Lower lobe of right lung (tissue), 2 donors: Measurements from ENCODE around the gene ABTB2. TPM values are rescaled to one million over a fixed set of nuclear protein-coding genes. Genes with fewer than 3 reads are reported as not detected.

Source experiments
- ATAC-seq, 2 donors: fragments of 200-7000 bp; cut with Tn5 transposase; one replicate each; pipeline ENCODE4 v1.9.1; 2020 to 2022; ENCODE audit warnings: mild to moderate bottlenecking in 2 of 2, moderate library complexity in 2 of 2
- DNase-seq: peaks from one replicate; pipeline ENCODE4 v3.0.0-alpha.2; 2020
- H3K27ac ChIP-seq: fragments of 200-600 bp; one replicate; pipeline ENCODE4 v1.8.0; 2022
- H3K27me3 ChIP-seq: fragments of 200-600 bp; one replicate; pipeline ENCODE4 v1.8.0; 2022; ENCODE audit warnings: low read depth
- H3K36me3 ChIP-seq: fragments of 200-600 bp; one replicate; pipeline ENCODE4 v1.8.0; 2022; ENCODE audit warnings: mild to moderate bottlenecking
- H3K4me1 ChIP-seq: fragments of 200-600 bp; one replicate; pipeline ENCODE4 v1.8.0; 2022
- H3K4me3 ChIP-seq: fragments of 200-600 bp; one replicate; pipeline ENCODE4 v1.8.0; 2022; ENCODE audit warnings: mild to moderate bottlenecking
- H3K9me3 ChIP-seq: fragments of 200-600 bp; one replicate; pipeline ENCODE4 v1.8.0; 2022
- intact Hi-C: fragments of 100-400 bp; cut with DNase I; formaldehyde crosslinking; loops from one replicate; pipeline ENCODE4 v1.11.0; 2022
- total RNA-seq: library from RNA; stranded (reverse); fragmentation: NEBNext Ultra II Directional; extraction: Animal tissue kit (Norgen Biotek cat#: 25700); gene quantifications from one replicate; pipeline ENCODE4 v1.2.1, GENCODE V29; 2021
- TF ChIP-seq, protein P1 (sequence below): fragments of 200-600 bp; IDR thresholded peaks from one replicate; pipeline ENCODE4 v1.8.0; 2022; ENCODE audit warnings: antibody characterized with exemption, mild to moderate bottlenecking
- donor health status: DM: no; HTN: yes; CAD: no; lungs with severe emphysema.

Gene ABTB2
- total RNA-seq, 1 donor from 2014 or later: 2.7 TPM

DNA sequence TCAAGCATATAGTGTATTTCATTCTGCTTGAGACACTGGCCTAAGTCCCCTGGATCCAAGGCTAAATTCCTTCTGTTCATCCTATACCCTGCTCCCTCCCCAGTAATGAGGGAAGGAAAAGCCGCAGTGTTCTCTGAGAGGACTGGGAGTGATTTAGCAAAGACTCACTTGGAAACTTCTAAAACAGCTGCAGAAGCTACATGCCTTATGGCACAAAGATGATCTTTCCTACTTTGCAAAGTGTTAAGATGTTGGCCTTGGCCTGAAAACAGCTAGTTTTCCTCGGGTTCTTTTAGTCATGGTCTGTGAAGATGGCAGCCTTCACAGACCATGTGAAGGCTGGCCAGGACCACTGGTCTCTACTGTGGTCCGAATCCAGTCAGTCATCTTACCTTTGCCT, 65.7 kb downstream of the ABTB2 start:
- Histone ChIP-seq H3K36me3 (no peaks in the 10 kb centered on the region), H3K4me1 (no peaks in the 10 kb centered on the region), H3K4me3 (no peak overlapping the region), H3K27ac (no peak overlapping the region), H3K27me3 (no peaks in the 10 kb centered on the region), H3K9me3 (no peaks in the 10 kb centered on the region)
- intact Hi-C loops: no loop called here
- TF ChIP-seq, protein P1, sequence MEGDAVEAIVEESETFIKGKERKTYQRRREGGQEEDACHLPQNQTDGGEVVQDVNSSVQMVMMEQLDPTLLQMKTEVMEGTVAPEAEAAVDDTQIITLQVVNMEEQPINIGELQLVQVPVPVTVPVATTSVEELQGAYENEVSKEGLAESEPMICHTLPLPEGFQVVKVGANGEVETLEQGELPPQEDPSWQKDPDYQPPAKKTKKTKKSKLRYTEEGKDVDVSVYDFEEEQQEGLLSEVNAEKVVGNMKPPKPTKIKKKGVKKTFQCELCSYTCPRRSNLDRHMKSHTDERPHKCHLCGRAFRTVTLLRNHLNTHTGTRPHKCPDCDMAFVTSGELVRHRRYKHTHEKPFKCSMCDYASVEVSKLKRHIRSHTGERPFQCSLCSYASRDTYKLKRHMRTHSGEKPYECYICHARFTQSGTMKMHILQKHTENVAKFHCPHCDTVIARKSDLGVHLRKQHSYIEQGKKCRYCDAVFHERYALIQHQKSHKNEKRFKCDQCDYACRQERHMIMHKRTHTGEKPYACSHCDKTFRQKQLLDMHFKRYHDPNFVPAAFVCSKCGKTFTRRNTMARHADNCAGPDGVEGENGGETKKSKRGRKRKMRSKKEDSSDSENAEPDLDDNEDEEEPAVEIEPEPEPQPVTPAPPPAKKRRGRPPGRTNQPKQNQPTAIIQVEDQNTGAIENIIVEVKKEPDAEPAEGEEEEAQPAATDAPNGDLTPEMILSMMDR: no peak
- ATAC-seq (no peak), DNase-seq (no peak)

GRCh38 chr11:34290926-34291325, 66.9 kb downstream of the ABTB2 start:
- ATAC-seq: no peak
- TF ChIP-seq, protein P1: no peak
- DNase-seq: no peak
- Histone ChIP-seq H3K4me1 (no peaks in the 10 kb centered on the region), H3K27ac (no peak overlapping the region), H3K36me3 (no peaks in the 10 kb centered on the region), H3K4me3 (no peak overlapping the region), H3K27me3 (no peaks in the 10 kb centered on the region), H3K9me3 (no peaks in the 10 kb centered on the region)
- intact Hi-C loops: no loop called here

DNA sequence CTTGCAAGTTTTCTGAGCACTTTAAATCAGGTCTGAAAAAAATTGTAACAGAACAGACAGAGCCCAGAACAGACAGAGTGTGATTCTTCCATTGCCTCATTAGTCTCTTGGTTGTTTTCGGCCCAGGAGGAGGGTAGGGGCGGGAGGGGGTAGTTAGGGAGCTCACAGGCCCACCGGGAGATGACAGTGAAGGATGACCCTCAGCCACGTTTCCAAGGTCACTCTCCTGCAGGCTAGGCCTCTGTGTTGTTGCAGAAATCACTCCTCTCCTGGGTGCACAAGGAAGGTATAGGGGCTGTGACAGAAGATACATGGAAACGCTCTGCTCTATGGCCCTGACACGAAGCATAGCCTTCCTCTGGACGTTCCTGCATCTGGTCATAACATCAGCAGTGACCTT, 69.3 kb downstream of the ABTB2 start:
- H3K9me3 ChIP-seq: no peaks in the 10 kb centered on the region
- no peaks in the 10 kb centered on the region for H3K4me1 ChIP-seq
- H3K4me3 ChIP-seq: no peak overlapping the region
- no peak for DNase-seq
- intact Hi-C loops: no loop called here
- H3K36me3 ChIP-seq: no peaks in the 10 kb centered on the region
- no peaks in the 10 kb centered on the region for H3K27me3 ChIP-seq
- TF ChIP-seq, protein P1: no peak
- ATAC-seq: no peak
- no peak overlapping the region for H3K27ac ChIP-seq

DNA sequence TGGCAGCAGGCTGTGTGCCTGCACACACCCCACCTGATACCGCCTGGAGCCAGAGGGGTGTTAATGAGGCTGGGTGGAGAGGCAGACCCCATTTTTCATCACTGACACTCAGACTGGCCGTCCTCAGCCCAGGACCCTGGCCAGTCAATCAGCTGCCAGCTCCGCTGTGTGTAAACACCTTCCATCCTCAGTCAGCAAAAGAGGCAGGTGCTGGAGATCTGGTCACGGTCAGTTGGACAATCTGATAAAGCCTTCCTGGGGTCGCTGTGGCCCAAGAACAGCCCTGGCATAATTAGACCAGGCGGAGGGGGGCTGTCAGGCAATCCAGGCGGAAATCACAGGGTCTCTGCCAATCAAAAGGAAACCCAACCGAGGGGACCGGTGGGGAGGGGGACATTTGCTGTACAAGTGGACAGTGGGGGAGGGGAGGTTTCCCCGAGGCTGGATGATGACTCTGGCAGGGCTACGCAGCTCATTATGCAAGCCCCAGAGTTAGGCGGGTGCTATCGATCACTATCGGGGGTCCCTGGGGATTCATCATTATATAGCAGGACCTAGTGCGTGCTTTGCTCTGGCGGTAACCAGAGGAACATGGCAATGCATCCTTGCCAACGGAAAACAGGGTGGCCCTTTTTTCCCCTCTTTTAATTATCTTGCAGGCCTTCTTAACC, 72.9 kb downstream of the ABTB2 start:
- H3K4me1 ChIP-seq: no peaks in the 10 kb centered on the region
- TF ChIP-seq, protein P1: no peak
- H3K4me3 ChIP-seq: no peak overlapping the region
- no peak for DNase-seq
- ATAC-seq: no peak
- no peaks in the 10 kb centered on the region for H3K27me3 ChIP-seq
- intact Hi-C loops: no loop called here
- no peak overlapping the region for H3K27ac ChIP-seq
- H3K36me3 ChIP-seq: no peaks in the 10 kb centered on the region
- no peaks in the 10 kb centered on the region for H3K9me3 ChIP-seq

DNA sequence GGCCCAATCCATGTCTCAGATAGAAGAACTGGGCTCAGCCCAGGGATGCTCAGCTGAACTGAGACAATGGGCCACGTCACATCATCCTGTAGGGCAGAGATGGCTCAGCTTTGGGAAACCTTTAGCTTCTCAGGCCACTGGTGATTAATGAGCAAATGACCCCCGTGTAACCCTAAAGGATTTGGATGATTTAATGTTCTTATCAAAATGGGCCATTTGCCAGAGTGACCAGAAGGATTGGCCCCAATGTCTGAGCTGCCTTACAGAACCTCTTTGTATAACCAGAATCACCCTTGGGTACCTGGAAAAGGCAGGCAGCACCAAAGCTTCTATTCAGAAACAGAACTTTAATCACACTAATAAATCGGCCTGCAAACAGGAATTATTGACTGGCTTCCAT, 73.7 kb downstream of the ABTB2 start:
- no peak for DNase-seq
- Histone ChIP-seq H3K4me1 (no peaks in the 10 kb centered on the region), H3K9me3 (no peaks in the 10 kb centered on the region), H3K27me3 (no peaks in the 10 kb centered on the region), H3K27ac (no peak overlapping the region), H3K36me3 (no peaks in the 10 kb centered on the region), H3K4me3 (no peak overlapping the region)
- intact Hi-C loops: no loop called here
- TF ChIP-seq, protein P1: no peak
- ATAC-seq: no peak
